Endodermal cell (in vitro differentiated cells): ENCODE results near the gene PTGR3. TPM values are rescaled to one million over a fixed set of nuclear protein-coding genes. Genes with fewer than 3 reads are reported as not detected.

Source experiments
- DNase-seq: peaks from one replicate; pipeline ENCODE4 v3.0.0-alpha.2; 2017
- H3K27ac ChIP-seq: 2 replicates; pipeline ENCODE4 v1.5.1; 2013; ENCODE audit warnings: mild to moderate bottlenecking, low read depth, low read length, moderate library complexity
- H3K27me3 ChIP-seq: 2 replicates; pipeline ENCODE4 v1.6.1; 2013; ENCODE audit warnings: mild to moderate bottlenecking, low read length, moderate library complexity; ENCODE audit not compliant: insufficient read depth, control insufficient read depth, poor library complexity, severe bottlenecking
- H3K36me3 ChIP-seq: 2 replicates; pipeline ENCODE4 v1.7.0; 2013; ENCODE audit warnings: mild to moderate bottlenecking, low read length, moderate library complexity; ENCODE audit not compliant: control insufficient read depth, insufficient read depth
- H3K4me1 ChIP-seq: one replicate; pipeline ENCODE4 v1.7.0; 2013; ENCODE audit warnings: low read length; ENCODE audit not compliant: control insufficient read depth, insufficient read depth
- H3K4me3 ChIP-seq: 2 replicates; pipeline ENCODE4 v1.5.1; 2013; ENCODE audit warnings: mild to moderate bottlenecking, low read length, moderate library complexity
- H3K9ac ChIP-seq: 2 replicates; pipeline ENCODE4 v1.6.1; 2013; ENCODE audit warnings: mild to moderate bottlenecking, low read length, moderate library complexity; ENCODE audit not compliant: poor library complexity, severe bottlenecking; ENCODE audit errors: extremely low read depth
- H3K9me3 ChIP-seq: 2 replicates; pipeline ENCODE4 v1.6.1; 2013; ENCODE audit warnings: mild to moderate bottlenecking, low read length, moderate library complexity; ENCODE audit not compliant: control insufficient read depth
- H3K27ac Mint-ChIP-seq: 2 replicates; pipeline ENCODE4 v1.8.0; 2020; ENCODE audit warnings: mixed read lengths
- H3K27me3 Mint-ChIP-seq: 2 replicates; pipeline ENCODE4 v1.8.0; 2021; ENCODE audit warnings: mild to moderate bottlenecking, mixed read lengths; ENCODE audit not compliant: insufficient read depth
- H3K36me3 Mint-ChIP-seq: 2 replicates; pipeline ENCODE4 v1.8.0; 2020; ENCODE audit warnings: low read depth, mixed read lengths
- H3K4me1 Mint-ChIP-seq: 2 replicates; pipeline ENCODE4 v1.8.0; 2020; ENCODE audit warnings: mixed read lengths
- H3K4me3 Mint-ChIP-seq: 2 replicates; pipeline ENCODE4 v1.8.0; 2020; ENCODE audit warnings: mild to moderate bottlenecking, moderate library complexity, mixed read lengths
- H3K9me3 Mint-ChIP-seq: 2 replicates; pipeline ENCODE4 v1.8.0; 2020; ENCODE audit warnings: mild to moderate bottlenecking, mixed read lengths
- WGBS, 2 experiments: methylation state at CpG; one replicate each; pipeline versions ENCODE4 v1.1.5 to v1.1.7; 2013; ENCODE audit warnings: missing lambda C conversion rate in 2 of 2, mixed read lengths in 1 of 2; ENCODE audit not compliant: insufficient coverage in 1 of 2, insufficient read length in 1 of 2; 5-methylcytosine and 5-hydroxymethylcytosine counted together
- total RNA-seq, 2 donors: library from RNA; stranded (reverse); fragmentation: NEBNext Ultra II Directional in 1 of 2; extraction: Animal tissue kit (Norgen Biotek cat#: 25700) in 1 of 2; gene quantifications; 2 replicates in 1 of 2; 3 replicates in 1 of 2; pipeline ENCODE4 v1.2.1, GENCODE V29; 2021
- TF ChIP-seq, protein P1 (sequence below): fragments of 200-600 bp; sonication (generic); conservative IDR thresholded peaks from 2 replicates; pipeline ENCODE4 v1.5.0; 2021; ENCODE audit warnings: antibody characterized with exemption, mild to moderate bottlenecking

The PTGR3 gene
- total RNA-seq, 2 donors from 2014 or later: 12.2 to 13.3 TPM

GRCh38 chr18:75214766-75215510, 6.0 kb upstream of the PTGR3 start:
- Mint-ChIP-seq H3K36me3 (no peaks in the 10 kb centered on the region), H3K4me3 (no peak overlapping the region), H3K27me3 (peaks cover 34% of the 10 kb centered on the region), H3K4me1 (peaks cover 21% of the 10 kb centered on the region), H3K27ac (no peak overlapping the region), H3K9me3 (no peaks in the 10 kb centered on the region)
- H3K36me3 ChIP-seq: no peaks in the 10 kb centered on the region
- no peak overlapping the region for H3K9ac ChIP-seq
- H3K27ac ChIP-seq: no peak overlapping the region
- peaks cover 32% of the 10 kb centered on the region for H3K27me3 ChIP-seq
- H3K4me1 ChIP-seq: no peaks in the 10 kb centered on the region
- no peak overlapping the region for H3K4me3 ChIP-seq
- TF ChIP-seq, protein P1, sequence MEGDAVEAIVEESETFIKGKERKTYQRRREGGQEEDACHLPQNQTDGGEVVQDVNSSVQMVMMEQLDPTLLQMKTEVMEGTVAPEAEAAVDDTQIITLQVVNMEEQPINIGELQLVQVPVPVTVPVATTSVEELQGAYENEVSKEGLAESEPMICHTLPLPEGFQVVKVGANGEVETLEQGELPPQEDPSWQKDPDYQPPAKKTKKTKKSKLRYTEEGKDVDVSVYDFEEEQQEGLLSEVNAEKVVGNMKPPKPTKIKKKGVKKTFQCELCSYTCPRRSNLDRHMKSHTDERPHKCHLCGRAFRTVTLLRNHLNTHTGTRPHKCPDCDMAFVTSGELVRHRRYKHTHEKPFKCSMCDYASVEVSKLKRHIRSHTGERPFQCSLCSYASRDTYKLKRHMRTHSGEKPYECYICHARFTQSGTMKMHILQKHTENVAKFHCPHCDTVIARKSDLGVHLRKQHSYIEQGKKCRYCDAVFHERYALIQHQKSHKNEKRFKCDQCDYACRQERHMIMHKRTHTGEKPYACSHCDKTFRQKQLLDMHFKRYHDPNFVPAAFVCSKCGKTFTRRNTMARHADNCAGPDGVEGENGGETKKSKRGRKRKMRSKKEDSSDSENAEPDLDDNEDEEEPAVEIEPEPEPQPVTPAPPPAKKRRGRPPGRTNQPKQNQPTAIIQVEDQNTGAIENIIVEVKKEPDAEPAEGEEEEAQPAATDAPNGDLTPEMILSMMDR: no peak
- DNase-seq: no peak
- no peaks in the 10 kb centered on the region for H3K9me3 ChIP-seq
- WGBS, 2 experiments: 92 to 94% methylated on average over 12 of the region's 12 CpGs

GRCh38 chr18:75214332-75214690, 5.4 kb upstream of the PTGR3 start:
- Mint-ChIP-seq H3K4me3 (no peak overlapping the region), H3K27me3 (peaks cover 36% of the 10 kb centered on the region)

DNA sequence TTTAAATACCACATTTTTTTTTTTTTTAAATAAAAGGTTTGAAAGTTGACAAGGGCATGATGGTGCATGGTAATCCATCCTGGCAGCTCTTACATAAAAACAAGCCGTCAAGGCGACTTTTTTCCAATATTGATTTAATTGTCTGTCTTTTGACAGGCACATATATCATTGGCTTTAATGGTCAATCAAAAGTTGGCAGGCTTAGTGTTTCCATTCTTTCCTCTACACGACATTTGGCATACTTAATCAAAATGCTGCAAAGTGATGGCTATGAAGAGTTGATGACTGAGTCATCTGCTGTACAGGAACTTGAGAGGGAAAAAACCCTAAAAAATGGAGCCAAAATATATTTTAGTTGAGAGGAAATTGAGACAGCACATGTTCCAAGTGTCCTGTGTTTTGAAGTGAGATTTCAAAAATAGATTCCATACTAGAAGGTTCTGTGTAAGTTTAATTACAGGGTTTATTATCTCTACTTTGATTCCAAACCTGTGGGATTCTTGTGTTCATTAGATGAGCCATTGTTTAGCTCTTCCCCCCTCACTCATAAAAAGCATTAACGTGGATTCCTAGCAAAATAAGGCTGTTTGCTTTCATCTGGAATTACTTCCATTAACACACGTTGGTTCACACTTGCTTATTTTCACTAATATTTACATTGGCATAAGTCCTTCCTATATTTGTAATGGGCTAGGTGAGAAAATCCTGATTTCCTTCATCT, 4.8 kb upstream of the PTGR3 start:
- H3K36me3 ChIP-seq: no peaks in the 10 kb centered on the region
- 57 to 76% methylated on average over 1 to 5 of the region's 5 CpGs for WGBS, 2 experiments
- no peaks in the 10 kb centered on the region for H3K36me3 Mint-ChIP-seq
- peaks cover 32% of the 10 kb centered on the region for H3K27me3 ChIP-seq
- no peak overlapping the region for H3K27ac ChIP-seq
- no peaks in the 10 kb centered on the region for H3K4me1 ChIP-seq
- H3K27me3 Mint-ChIP-seq: peaks cover 36% of the 10 kb centered on the region
- no peak for DNase-seq
- H3K4me3 ChIP-seq: no peak overlapping the region
- H3K9me3 ChIP-seq: no peaks in the 10 kb centered on the region
- H3K27ac Mint-ChIP-seq: no peak overlapping the region
- TF ChIP-seq, protein P1: no peak
- H3K4me3 Mint-ChIP-seq: no peak overlapping the region
- no peak overlapping the region for H3K9ac ChIP-seq
- H3K9me3 Mint-ChIP-seq: no peaks in the 10 kb centered on the region
- H3K4me1 Mint-ChIP-seq: peaks cover 24% of the 10 kb centered on the region

More at GRCh38 chr18:75214332-75214690, 5.4 kb upstream of the PTGR3 start:
- peaks cover 32% of the 10 kb centered on the region for H3K27me3 ChIP-seq
- no peak overlapping the region for H3K4me3 ChIP-seq
- H3K9ac ChIP-seq: no peak overlapping the region
- no peaks in the 10 kb centered on the region for H3K9me3 ChIP-seq
- H3K36me3 ChIP-seq: no peaks in the 10 kb centered on the region
- TF ChIP-seq, protein P1: no peak
- no peak overlapping the region for H3K27ac ChIP-seq
- Mint-ChIP-seq H3K36me3 (no peaks in the 10 kb centered on the region), H3K9me3 (no peaks in the 10 kb centered on the region), H3K27ac (no peak overlapping the region), H3K4me1 (peaks cover 24% of the 10 kb centered on the region)
- WGBS, 2 experiments: 70 to 93% methylated on average over 4 to 5 of the region's 5 CpGs
- H3K4me1 ChIP-seq: no peaks in the 10 kb centered on the region
- no peak for DNase-seq
